ENCODE data around the gene SOCS6.

- TF ChIP-seq CTCF (IDR thresholded peaks at IDR 0.05) (no peak), POLR2A (IDR thresholded peaks at IDR 0.05) (no peak), POLR2AphosphoS5 (IDR thresholded peaks at IDR 0.05) (no peak)
These were observed 3.8 kb downstream of the SOCS6 start for GRCh38 chr18:70292628-70293027.
